Dendritic cell treated with granulocyte-macrophage colony-stimulating factor and Interleukin-4, amounts not matched to agents 40 ng/mL and 50 ng/mL, for 4 days (primary cell): ENCODE measurements around the gene CHD2.
"Not testable (repeated sequence)": the region's sequence is repeated elsewhere in the genome, so short reads cannot be mapped to it uniquely, and the experiment has no call there.

ENCODE experiments used
- H3K27ac Mint-ChIP-seq: one replicate; pipeline ENCODE4 v1.8.0; 2022; ENCODE audit warnings: mild to moderate bottlenecking, mixed read lengths
- H3K27me3 Mint-ChIP-seq: one replicate; pipeline ENCODE4 v1.8.0; 2022; ENCODE audit warnings: mild to moderate bottlenecking, mixed read lengths
- H3K36me3 Mint-ChIP-seq: one replicate; pipeline ENCODE4 v1.8.0; 2022; ENCODE audit warnings: low read depth, mixed read lengths
- H3K4me1 Mint-ChIP-seq: one replicate; pipeline ENCODE4 v1.8.0; 2022; ENCODE audit warnings: low read depth, mixed read lengths
- H3K4me3 Mint-ChIP-seq: one replicate; pipeline ENCODE4 v1.8.0; 2022; ENCODE audit warnings: mild to moderate bottlenecking, moderate library complexity, mixed read lengths
- H3K9me3 Mint-ChIP-seq: one replicate; pipeline ENCODE4 v1.8.0; 2022; ENCODE audit warnings: mixed read lengths
- intact Hi-C: fragments of 100-400 bp; cut with micrococcal nuclease; formaldehyde crosslinking; loops from one replicate; pipeline ENCODE4 v1.15.0; 2022

The CHD2 gene

DNA sequence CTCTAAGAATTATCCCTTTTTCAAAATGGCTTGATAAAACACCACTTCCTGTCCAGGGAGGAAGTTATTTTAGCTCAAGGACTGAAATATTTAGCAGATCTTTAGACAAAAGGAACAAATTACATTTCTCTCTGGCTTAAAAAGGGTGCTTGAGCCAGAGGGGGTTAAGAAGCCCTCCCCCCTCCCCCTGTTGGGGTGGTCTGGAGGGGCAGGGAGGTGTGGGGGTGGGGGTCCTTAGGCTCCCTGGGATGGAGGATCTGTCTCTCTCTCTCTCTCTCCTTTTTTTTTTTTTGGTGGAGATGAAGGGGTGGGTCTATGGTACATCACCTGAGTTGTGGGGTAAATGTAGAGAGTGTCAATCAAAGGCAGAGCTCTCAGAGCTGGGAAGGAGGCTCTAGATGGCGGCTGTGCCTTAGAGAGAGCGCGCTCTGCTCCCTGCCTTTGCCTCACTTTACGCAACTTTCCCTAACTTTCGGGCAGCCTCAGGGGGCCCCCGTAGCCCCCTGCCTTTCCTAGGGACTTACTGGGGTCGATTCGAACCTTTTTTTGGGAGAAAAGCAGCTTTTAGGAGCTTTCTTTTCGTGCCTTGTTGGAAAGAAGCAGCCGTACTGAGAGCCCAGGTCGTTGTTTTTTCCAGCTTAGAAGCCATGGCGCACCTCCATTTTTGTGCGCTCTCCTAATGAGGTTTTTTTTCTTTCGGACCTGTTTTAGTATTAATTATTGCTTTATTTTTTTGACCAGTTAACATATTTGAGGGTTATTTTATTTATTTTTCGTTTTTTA lies at the start of gene CHD2:
Gene CHD2 (plus strand): TSS at position 377 of the 783 bp plus-strand sequence. CDS start 914 bp downstream, outside the sequence.
- Mint-ChIP-seq H3K9me3 (peaks cover 12% of the 10 kb centered on the region), H3K4me1 (peaks cover 27% of the 10 kb centered on the region), H3K27ac (peak within 1 kb of the TSS; percentile 96), H3K36me3 (peaks cover 73% of the 10 kb centered on the region), H3K4me3 (peak within 1 kb of the TSS; percentile 90), H3K27me3 (no peaks in the 10 kb centered on the region)
- intact Hi-C loops, result loop anchor here (2.0 kb wide), 1 partner anchor 15 kb away; no protein-coding TSS in a partner anchor

DNA sequence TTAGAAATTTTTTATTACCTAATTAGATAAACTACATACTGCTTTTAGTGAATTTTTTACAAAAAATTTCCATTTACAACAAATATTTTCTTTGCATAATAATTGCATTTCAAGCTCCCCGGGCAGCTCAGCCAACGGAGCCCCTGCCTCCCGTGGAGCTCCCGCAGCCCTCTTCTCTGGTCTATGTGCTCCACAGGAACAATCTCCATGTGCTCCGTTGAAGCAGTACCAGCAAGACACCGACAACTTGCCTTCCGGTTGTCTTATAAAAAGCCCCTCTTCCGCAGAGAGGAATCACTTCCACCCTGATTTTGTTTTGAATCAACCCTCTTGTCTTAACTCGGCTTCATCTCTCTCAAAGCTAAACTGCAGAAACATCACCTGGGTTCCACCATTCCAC lies 46.9 kb upstream of the CHD2 start:
- Mint-ChIP-seq H3K4me3 (no peak overlapping the region), H3K36me3 (no peaks in the 10 kb centered on the region), H3K27ac (peak overlapping the region; percentile 17), H3K9me3 (no peaks in the 10 kb centered on the region), H3K4me1 (peaks cover 35% of the 10 kb centered on the region), H3K27me3 (no peaks in the 10 kb centered on the region)
- intact Hi-C loops, result no loop called here

DNA sequence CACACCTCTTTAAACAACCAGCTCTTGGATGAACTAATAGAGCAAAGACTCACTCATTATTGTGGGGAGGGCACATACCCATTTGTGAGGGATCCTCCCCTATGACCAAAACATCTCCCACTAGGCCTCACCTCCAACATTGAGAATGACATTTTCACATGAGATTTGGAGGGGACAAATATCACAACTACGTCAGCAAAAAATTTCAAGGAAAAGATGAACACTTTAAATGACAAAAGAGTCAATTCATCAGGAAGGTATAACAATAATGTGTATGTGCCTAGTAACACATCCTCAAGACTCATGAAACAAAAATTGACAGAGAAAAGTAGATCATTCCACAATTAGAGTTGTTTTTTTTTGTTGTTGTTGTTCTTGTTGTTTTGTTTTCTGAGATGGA lies 38.4 kb upstream of the CHD2 start:
- Mint-ChIP-seq H3K27ac (no peak overlapping the region), H3K4me3 (no peak overlapping the region), H3K27me3 (no peaks in the 10 kb centered on the region), H3K9me3 (peaks cover 12% of the 10 kb centered on the region), H3K4me1 (peaks cover 9% of the 10 kb centered on the region), H3K36me3 (no peaks in the 10 kb centered on the region)
- intact Hi-C loops, result no loop called here

DNA sequence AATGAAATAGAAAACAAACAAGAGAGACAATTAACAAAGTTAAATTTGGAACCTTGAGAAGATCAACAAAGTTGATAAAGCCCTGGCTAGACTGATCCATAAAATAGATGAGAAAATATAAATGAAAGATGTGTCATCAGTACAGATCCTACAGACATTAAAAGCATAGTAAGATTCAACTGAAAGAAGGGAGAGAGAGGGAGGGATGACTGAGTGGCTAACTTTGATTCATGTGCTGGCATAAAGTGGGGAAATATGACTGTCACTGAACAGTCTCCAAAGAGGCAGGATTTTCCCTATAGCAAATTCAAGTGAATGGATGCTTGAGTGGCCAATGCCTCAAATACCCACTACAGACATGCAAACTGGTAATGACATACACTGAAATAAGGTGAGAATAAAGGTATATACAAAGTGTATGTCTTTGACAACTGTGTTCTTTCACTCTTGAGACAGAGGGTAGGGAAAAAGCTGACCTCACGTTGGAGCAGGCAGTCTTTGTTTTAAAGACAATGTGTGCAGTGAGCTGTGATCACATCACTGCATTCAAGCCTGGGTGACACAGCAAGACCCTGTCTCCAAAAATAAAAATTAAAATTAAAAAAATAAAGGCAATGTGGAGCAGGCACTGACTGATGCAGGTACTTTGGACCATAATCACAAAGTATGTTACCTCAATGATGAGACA lies 35.9 kb upstream of the CHD2 start:
- Mint-ChIP-seq H3K4me1 (peaks cover 4% of the 10 kb centered on the region), H3K36me3 (no peaks in the 10 kb centered on the region)

DNA sequence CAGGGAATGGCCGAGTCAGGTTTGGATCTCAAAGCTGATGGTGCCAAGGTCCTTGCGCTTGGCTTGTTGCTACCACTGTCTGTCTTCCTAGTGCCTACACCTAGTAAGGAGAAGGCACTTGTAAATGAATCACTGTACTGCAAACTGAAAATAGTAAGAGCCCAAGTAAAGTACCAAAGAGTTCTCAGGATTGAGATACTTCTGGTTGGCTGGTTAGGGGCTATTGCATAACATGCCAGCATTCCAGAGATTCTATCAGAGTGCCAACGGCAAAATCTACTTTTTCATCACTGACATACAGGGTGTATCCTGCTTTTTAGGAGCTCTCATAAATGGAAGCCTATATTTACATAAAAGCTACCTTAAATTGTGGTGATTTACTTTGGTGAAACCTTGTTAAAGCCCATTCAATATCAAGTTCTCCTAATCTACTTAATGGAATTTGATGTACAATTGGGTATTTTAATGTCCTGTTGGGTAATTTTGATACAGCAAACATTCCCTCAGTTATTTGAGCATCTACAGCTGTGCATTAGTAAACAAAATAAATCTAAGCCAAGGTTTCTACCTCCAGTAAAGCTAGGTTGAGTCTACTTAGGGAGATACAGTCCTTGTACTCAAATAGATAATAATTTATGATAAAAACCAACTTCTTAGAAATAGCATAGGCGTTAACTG lies 30.7 kb upstream of the CHD2 start:
- Mint-ChIP-seq H3K27me3 (no peaks in the 10 kb centered on the region), H3K36me3 (no peaks in the 10 kb centered on the region), H3K4me1 (no peaks in the 10 kb centered on the region), H3K9me3 (peaks cover 2% of the 10 kb centered on the region), H3K4me3 (no peak overlapping the region), H3K27ac (no peak overlapping the region)
- intact Hi-C loops, result no loop called here

More for the DNA sequence above, 35.9 kb upstream of the CHD2 start:
- intact Hi-C loops, result no loop called here
- Mint-ChIP-seq H3K4me3 (no peak overlapping the region), H3K9me3 (peaks cover 12% of the 10 kb centered on the region), H3K27me3 (no peaks in the 10 kb centered on the region), H3K27ac (no peak overlapping the region)

DNA sequence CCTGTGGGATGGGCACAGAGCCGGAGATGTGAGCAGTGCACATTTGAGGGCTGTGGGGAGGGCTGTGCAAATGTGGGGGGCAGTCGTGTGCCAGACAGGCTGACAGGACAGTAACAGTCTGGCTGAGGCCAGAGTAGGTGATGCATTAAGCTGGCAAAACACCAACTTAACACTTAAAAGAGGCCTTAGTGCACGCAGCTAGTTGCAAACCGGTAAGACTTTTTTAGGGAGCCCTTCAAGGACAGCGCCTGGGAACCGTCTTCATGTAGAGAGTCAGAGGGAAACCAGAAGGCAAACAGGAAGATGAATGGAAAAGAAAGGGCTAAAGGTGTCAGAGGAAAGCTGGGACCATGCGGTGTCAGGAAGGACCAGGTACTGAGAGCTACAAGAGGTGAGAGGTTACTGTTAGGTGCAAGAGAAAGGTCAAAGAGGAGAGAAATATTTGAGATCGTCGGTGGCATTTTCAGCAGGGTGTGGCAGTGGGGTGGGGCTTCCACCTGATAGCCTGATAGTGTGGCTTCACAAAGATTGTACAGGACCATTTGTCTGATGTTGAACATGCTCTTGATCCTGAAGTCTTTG lies 30.0 kb upstream of the CHD2 start:
- Mint-ChIP-seq H3K9me3 (no peaks in the 10 kb centered on the region), H3K27me3 (no peaks in the 10 kb centered on the region), H3K4me3 (no peak overlapping the region), H3K36me3 (no peaks in the 10 kb centered on the region), H3K27ac (no peak overlapping the region), H3K4me1 (no peaks in the 10 kb centered on the region)
- intact Hi-C loops, result no loop called here

DNA sequence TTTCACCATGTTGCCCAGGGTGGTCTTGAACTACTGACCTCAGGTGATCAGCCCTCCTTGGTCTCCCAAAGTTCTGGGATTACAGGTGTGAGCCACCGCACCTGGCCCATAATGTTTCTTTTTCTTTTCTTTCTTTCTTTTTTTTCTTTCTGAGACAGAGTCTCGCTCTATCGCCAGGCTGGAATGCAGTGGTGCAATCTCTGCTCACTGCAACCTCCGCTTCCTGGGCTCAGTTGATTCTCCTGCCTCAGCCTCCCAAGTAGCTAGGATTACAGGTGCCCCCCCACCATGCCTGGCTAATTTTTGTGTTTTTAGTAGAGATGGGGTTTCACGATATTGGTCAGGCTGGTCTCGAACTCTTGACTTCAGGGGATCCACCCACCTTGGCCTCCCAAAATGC lies 27.2 kb upstream of the CHD2 start:
- H3K27me3 Mint-ChIP-seq, intact Hi-C loops, H3K4me3 Mint-ChIP-seq, H3K4me1 Mint-ChIP-seq, H3K27ac Mint-ChIP-seq, H3K9me3 Mint-ChIP-seq, H3K36me3 Mint-ChIP-seq: not testable (repeated sequence)

DNA sequence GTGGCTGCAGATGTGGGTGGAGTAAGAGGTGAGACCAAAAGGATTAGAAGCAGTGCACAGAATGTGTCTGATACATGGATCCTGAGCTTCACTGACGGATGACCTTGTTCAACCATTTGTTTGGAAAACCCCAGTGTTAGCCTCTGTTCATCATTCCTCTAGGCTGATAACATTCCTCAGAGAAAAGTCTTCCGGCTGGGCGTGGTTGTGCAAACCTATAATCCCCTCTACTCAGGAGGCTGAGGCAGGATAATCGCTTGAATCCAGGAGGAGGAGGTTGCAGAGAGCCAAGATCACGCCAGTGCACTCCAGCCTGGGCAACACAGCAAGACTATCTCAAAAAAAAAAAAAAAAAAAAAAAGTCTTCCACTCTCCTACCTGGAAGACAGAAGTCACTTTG lies 23.1 kb upstream of the CHD2 start:
- H3K27ac Mint-ChIP-seq, result no peak overlapping the region
- H3K36me3 Mint-ChIP-seq, result peaks cover under 1% of the 10 kb centered on the region
- peaks cover 40% of the 10 kb centered on the region for H3K4me1 Mint-ChIP-seq
- peaks cover 3% of the 10 kb centered on the region for H3K27me3 Mint-ChIP-seq
- intact Hi-C loops, result no loop called here
- H3K4me3 Mint-ChIP-seq, result no peak overlapping the region
- H3K9me3 Mint-ChIP-seq, result no peaks in the 10 kb centered on the region

DNA sequence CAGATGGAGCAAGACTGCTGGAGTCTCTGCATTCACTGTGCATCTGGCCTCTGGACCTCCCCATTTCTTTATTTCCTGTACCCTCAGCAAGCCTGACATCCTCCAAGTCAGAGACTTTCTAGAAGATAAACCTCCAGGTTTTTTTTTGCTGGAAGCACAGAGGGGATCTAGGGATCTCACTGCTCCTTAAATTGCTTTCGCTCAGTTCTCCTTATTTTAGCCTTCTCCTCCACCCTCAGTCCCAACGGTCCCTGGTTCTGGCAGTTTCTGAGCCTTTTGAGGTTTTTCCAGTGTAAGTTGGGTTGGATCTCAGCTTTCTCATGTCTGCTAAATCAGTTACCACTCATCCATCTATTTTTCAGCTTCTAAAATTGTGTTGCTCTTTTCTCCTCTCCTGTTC lies 22.7 kb upstream of the CHD2 start:
- H3K27me3 Mint-ChIP-seq, result peaks cover 3% of the 10 kb centered on the region
- H3K27ac Mint-ChIP-seq, result no peak overlapping the region
- H3K4me1 Mint-ChIP-seq, result peaks cover 43% of the 10 kb centered on the region
- no peaks in the 10 kb centered on the region for H3K9me3 Mint-ChIP-seq
- intact Hi-C loops, result no loop called here
- peaks cover 5% of the 10 kb centered on the region for H3K36me3 Mint-ChIP-seq
- no peak overlapping the region for H3K4me3 Mint-ChIP-seq

DNA sequence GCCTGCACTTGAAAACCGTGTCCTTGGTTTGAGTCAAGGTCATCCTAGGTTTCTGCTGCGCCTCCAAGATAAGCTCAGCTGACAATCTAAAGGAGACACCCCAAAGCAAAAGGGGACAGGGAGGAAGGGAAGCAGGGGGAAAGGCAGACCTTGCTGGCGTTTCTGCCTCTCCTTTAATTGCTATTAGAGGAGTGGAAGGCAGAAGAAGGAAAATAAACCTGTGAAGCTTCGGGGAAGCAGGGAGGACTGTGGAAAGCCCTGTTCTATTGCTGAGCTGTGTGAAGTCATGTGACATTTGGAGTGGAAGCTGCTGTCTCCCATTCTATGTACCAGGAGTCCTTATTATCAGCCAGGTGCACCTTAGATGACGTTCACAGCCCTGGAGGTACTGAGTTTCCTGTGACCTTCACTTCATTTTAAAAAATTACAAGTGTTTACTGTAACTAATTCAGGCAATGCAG lies 21.5 kb upstream of the CHD2 start:
- peaks cover 43% of the 10 kb centered on the region for H3K4me1 Mint-ChIP-seq
- H3K27ac Mint-ChIP-seq, result peak overlapping the region; percentile 41
- peaks cover 13% of the 10 kb centered on the region for H3K36me3 Mint-ChIP-seq
- no peak overlapping the region for H3K4me3 Mint-ChIP-seq
- H3K27me3 Mint-ChIP-seq, result peaks cover 3% of the 10 kb centered on the region
- H3K9me3 Mint-ChIP-seq, result no peaks in the 10 kb centered on the region
- intact Hi-C loops, result no loop called here

DNA sequence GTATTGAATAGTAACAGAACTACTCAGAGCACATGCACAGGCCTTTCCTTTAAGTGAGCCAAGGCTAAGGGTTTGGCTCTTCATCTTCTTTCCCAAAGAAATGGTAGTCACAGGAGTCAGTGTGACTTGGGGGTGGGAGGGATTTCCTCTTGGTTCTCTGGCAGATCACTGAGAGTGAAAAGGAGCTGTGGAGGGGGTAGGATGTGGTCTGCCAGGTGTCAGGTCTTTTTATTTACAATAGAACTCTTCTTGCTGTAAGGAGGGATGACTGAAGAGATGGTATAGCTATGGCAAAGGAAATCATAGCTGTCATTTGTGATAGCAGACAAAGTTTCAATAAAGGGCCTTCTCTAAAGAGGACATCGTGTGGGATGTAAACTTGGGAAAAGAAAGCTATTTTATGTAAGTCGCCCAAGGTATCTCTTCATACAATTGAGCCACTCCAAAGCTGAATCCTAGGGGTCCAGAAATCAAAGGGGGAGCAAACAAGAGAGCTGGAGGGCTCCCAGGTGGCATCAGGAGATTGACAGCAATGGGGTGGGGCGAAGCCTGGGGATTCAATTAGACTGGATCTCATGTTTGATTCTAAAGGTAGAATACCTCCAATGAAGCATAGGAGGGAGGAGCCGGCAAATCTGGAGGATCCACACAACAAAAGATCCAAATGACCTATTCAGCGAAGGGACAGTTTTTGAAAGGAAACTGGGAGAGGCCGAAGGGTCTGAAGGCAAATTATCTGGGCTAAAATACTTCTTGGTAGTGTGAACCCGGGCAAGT lies 20.0 kb upstream of the CHD2 start:
- Mint-ChIP-seq H3K27ac (peak overlapping the region; percentile 98), H3K27me3 (peaks cover 3% of the 10 kb centered on the region), H3K36me3 (peaks cover 28% of the 10 kb centered on the region), H3K9me3 (no peaks in the 10 kb centered on the region), H3K4me1 (peaks cover 43% of the 10 kb centered on the region), H3K4me3 (no peak overlapping the region)
- intact Hi-C loops, result loop anchor here (5.0 kb wide), 1 partner anchor 33 kb away; no protein-coding TSS in a partner anchor

DNA sequence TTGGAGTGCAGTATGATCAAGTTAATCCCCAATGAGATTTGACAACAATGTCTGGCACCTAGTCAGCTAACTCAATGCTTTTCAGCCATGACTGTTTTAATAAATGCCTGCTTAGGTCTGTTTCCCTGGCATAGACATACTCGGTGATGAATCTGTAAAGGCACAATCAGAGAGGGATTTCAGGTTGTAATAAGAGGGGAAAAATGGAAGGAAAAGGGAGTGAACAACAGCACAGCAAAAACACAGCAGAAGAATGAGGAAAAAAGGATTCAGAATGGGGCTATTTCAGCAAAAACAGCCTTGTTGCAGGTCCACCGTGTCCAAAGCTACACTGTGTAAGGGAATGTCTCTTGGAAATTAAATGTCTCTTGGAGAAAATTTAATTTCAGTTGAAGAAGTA lies 19.3 kb upstream of the CHD2 start:
- Mint-ChIP-seq H3K27ac (peak overlapping the region; percentile 98), H3K4me3 (no peak overlapping the region), H3K4me1 (peaks cover 43% of the 10 kb centered on the region), H3K27me3 (peaks cover 3% of the 10 kb centered on the region), H3K9me3 (no peaks in the 10 kb centered on the region), H3K36me3 (peaks cover 31% of the 10 kb centered on the region)
- intact Hi-C loops, result loop anchor here (5.0 kb wide), 1 partner anchor 33 kb away; no protein-coding TSS in a partner anchor

DNA sequence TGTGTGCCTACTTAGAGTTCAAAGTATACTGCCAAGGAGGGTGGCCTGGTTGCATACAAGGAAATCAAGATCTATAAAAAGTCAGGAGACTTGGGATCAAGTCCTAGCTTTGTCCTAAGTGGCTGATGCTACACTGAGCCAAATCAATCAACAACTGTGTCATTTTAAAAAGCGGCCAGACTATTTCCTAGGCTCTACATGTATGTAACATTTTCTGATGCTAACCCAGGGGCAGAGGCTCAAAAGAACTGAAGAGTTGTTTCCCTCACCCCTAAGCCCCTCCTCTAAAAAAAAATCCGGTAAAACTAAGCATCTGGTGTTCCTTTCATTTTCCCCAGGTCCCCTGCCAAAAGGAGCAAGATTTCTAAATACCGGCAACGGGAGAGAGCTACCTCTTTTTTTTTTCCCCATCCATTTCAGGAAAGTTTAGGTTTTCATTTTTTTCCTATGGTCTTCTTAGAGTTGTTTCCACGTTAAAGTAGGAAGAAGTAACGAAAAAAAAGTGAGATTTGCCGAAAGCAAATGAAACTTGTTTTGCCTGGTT lies 18.8 kb upstream of the CHD2 start:
- Mint-ChIP-seq H3K27me3 (peaks cover 3% of the 10 kb centered on the region), H3K4me3 (peak overlapping the region; percentile 80), H3K9me3 (no peaks in the 10 kb centered on the region)

More for the DNA sequence above, 18.8 kb upstream of the CHD2 start:
- Mint-ChIP-seq H3K27ac (peak overlapping the region; percentile 98), H3K4me1 (peaks cover 43% of the 10 kb centered on the region), H3K36me3 (peaks cover 35% of the 10 kb centered on the region)
- intact Hi-C loops, result loop anchor here (5.0 kb wide), 1 partner anchor 34 kb away; no protein-coding TSS in a partner anchor
